Thyroid gland (tissue), 4 donors: ENCODE data around the gene CRIM1.

Source experiments
- CTCF ChIP-seq, 6 experiments: fragments of 200-600 bp in 3 of 6; fragments of 450-650 bp in 3 of 6; sonication (generic) in 3 of 6; IDR thresholded peaks; one replicate each; pipeline ENCODE4 v1.5.1; 2016 to 2019; ENCODE audit warnings: antibody characterized with exemption in 6 of 6, mild to moderate bottlenecking in 2 of 6, inconsistent platforms in 1 of 6, moderate library complexity in 1 of 6
- POLR2A ChIP-seq, 2 donors: fragments of 450-650 bp; IDR thresholded peaks; one replicate each; pipeline ENCODE4 v1.6.1; 2017; ENCODE audit warnings: antibody characterized with exemption in 2 of 2, mild to moderate bottlenecking in 2 of 2, moderate library complexity in 1 of 2

GRCh38 chr2:36469106-36469477 is 113.5 kb downstream of the CRIM1 start:
- TF ChIP-seq CTCF (IDR thresholded peaks at IDR 0.05) = no peak
- TF ChIP-seq POLR2A (IDR thresholded peaks at IDR 0.05) = no peak
